Glutamatergic neuron (in vitro differentiated cells): Measurements from ENCODE around the gene NMUR2. TPM values are rescaled to one million over a fixed set of nuclear protein-coding genes. Genes with fewer than 3 reads are reported as not detected.

Experiments
- DNase-seq: peaks from one replicate; pipeline ENCODE4 v3.0.0; 2022
- H3K27ac Mint-ChIP-seq: one replicate; pipeline ENCODE4 v1.8.0; 2020; ENCODE audit warnings: mild to moderate bottlenecking, mixed read lengths, inconsistent platforms; ENCODE audit not compliant: unreplicated experiment
- H3K27me3 Mint-ChIP-seq: one replicate; pipeline ENCODE4 v1.8.0; 2020; ENCODE audit warnings: mild to moderate bottlenecking, moderate library complexity, mixed read lengths, inconsistent platforms; ENCODE audit not compliant: unreplicated experiment
- H3K36me3 Mint-ChIP-seq: one replicate; pipeline ENCODE4 v1.8.0; 2020; ENCODE audit warnings: mild to moderate bottlenecking, mixed read lengths, inconsistent platforms; ENCODE audit not compliant: unreplicated experiment
- H3K4me1 Mint-ChIP-seq: one replicate; pipeline ENCODE4 v1.8.0; 2020; ENCODE audit warnings: mild to moderate bottlenecking, low read depth, mixed read lengths, inconsistent platforms; ENCODE audit not compliant: unreplicated experiment
- H3K4me3 Mint-ChIP-seq: one replicate; pipeline ENCODE4 v1.8.0; 2020; ENCODE audit warnings: mild to moderate bottlenecking, mixed read lengths, inconsistent platforms; ENCODE audit not compliant: unreplicated experiment
- H3K9me3 Mint-ChIP-seq: one replicate; pipeline ENCODE4 v1.8.0; 2020; ENCODE audit warnings: mild to moderate bottlenecking, moderate library complexity, mixed read lengths, inconsistent platforms; ENCODE audit not compliant: unreplicated experiment
- total RNA-seq: library from RNA; stranded (reverse); fragmentation: NEBNext Ultra II Directional; extraction: Animal tissue kit (Norgen Biotek cat#: 25700); gene quantifications from one replicate; pipeline ENCODE4 v1.2.1, GENCODE V29; 2021; ENCODE audit not compliant: unreplicated experiment
- TF ChIP-seq, protein P1 (sequence below): fragments of 200-600 bp; sonication (generic); IDR thresholded peaks from one replicate; pipeline ENCODE4 v1.5.0; 2021; ENCODE audit not compliant: partially characterized antibody, unreplicated experiment

NMUR2 gene
- total RNA-seq, 1 donor from 2014 or later = not detected

DNA sequence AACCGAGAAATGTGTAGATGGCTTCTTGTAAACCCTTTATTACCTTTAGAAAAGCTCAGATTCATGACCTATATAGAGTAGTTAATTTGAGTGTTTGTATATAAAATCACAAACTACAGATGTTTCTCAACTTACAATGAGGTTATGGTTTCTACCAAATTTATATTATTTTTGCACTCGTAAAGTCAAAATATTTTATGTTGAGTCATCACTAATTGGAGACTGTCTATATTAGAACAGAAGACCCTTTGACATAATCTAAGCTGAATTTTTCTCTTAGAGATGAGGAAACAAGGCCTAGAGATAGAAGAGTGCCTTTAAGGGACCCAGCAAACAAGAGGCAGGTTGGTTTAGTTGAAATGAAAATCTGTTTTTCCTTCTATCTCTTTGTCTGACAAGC, 20.0 kb upstream of the NMUR2 start:
- no peaks in the 10 kb centered on the region for H3K27me3 Mint-ChIP-seq
- no peaks in the 10 kb centered on the region for H3K9me3 Mint-ChIP-seq
- H3K4me3 Mint-ChIP-seq = no peak overlapping the region
- TF ChIP-seq, protein P1, sequence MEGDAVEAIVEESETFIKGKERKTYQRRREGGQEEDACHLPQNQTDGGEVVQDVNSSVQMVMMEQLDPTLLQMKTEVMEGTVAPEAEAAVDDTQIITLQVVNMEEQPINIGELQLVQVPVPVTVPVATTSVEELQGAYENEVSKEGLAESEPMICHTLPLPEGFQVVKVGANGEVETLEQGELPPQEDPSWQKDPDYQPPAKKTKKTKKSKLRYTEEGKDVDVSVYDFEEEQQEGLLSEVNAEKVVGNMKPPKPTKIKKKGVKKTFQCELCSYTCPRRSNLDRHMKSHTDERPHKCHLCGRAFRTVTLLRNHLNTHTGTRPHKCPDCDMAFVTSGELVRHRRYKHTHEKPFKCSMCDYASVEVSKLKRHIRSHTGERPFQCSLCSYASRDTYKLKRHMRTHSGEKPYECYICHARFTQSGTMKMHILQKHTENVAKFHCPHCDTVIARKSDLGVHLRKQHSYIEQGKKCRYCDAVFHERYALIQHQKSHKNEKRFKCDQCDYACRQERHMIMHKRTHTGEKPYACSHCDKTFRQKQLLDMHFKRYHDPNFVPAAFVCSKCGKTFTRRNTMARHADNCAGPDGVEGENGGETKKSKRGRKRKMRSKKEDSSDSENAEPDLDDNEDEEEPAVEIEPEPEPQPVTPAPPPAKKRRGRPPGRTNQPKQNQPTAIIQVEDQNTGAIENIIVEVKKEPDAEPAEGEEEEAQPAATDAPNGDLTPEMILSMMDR = no peak
- H3K4me1 Mint-ChIP-seq = no peaks in the 10 kb centered on the region
- DNase-seq = no peak
- no peaks in the 10 kb centered on the region for H3K36me3 Mint-ChIP-seq
- no peak overlapping the region for H3K27ac Mint-ChIP-seq

DNA sequence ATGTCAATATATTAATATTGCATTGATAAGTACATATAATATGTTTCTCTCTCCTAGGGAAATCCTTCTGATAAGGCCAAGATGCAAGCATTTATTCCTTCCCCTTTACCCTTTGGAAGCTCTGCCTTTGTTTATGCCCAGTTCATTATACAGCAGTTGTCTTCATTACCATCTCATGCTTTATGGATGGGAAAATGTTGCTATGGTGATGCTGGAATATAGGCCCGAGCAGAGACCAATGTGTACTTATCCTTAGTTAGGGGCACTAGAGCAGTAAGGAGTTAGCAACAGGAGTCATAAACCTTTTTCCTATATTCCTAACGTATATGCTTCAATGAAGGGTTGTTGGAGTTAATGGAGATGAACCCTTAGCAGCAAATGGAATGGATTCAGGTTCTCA, 19.4 kb upstream of the NMUR2 start:
- Mint-ChIP-seq H3K27ac (no peak overlapping the region), H3K9me3 (no peaks in the 10 kb centered on the region), H3K36me3 (no peaks in the 10 kb centered on the region), H3K27me3 (no peaks in the 10 kb centered on the region), H3K4me3 (no peak overlapping the region), H3K4me1 (no peaks in the 10 kb centered on the region)
- TF ChIP-seq, protein P1 = no peak
- no peak for DNase-seq

DNA sequence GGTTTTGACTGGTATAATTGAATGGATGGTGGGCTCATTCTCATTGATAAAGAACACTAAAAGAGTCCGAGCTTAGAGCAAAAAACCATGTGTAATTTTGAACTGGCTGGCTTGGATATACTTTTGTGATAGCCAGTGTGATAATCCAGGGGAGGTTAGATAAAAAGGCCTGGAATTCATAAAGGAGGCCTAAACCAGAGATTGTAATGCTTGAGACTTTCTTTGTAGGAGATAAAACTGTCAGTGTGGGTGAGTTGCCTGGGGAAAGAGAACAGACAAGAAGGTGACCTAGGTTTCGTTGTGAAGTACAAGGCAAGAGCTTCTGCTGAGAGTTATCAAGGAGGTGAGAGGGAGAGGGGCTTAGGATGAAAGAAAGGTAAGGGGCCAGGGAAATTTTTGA, 17.0 kb upstream of the NMUR2 start:
- no peak overlapping the region for H3K27ac Mint-ChIP-seq
- no peaks in the 10 kb centered on the region for H3K27me3 Mint-ChIP-seq
- no peak overlapping the region for H3K4me3 Mint-ChIP-seq
- no peaks in the 10 kb centered on the region for H3K4me1 Mint-ChIP-seq
- no peaks in the 10 kb centered on the region for H3K9me3 Mint-ChIP-seq
- DNase-seq = no peak
- TF ChIP-seq, protein P1 = no peak
- no peaks in the 10 kb centered on the region for H3K36me3 Mint-ChIP-seq

DNA sequence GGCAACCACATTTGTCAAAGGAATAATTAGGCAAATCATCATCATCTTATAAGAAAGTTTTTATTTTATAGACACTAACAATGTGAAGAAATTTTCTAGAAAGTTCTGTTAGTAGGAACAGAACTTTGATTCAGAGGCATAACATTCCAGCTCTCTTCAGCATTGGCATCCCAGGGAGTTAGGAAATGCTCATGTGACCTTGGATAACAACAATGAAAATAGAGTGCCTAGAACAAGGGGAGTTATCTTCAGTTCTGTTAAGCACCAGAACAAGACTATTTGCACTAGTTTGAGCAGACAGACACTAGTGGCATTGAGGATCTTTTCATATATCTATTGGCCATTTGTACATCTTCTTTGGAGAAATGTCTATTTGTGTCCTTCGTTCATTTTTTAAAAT, 7.0 kb upstream of the NMUR2 start:
- peaks cover 8% of the 10 kb centered on the region for H3K36me3 Mint-ChIP-seq
- H3K27ac Mint-ChIP-seq = no peak overlapping the region
- TF ChIP-seq, protein P1 = no peak
- no peak overlapping the region for H3K4me3 Mint-ChIP-seq
- no peak for DNase-seq
- no peaks in the 10 kb centered on the region for H3K4me1 Mint-ChIP-seq
- H3K9me3 Mint-ChIP-seq = no peaks in the 10 kb centered on the region
- peaks cover 2% of the 10 kb centered on the region for H3K27me3 Mint-ChIP-seq

DNA sequence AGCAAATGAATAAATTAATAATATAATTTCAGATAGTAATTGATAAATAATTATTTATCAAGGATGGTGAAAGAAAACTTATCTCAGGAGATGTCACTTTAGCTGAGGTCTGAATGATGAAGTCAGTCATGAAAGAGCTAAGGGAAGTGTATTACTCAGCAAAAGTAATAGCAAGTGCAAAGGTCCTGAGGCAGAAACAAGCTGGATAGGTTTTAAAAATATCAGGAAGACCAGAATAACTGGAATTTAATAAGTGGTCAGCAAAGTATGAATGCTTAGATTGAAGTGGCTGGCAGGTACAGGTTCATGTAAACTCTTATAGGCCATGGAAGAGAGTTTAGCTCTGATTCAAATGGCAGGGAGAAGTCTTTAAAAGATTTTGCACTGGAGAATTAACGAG, 1.0 kb upstream of the NMUR2 start:
- Mint-ChIP-seq H3K27ac (no peak overlapping the region), H3K9me3 (no peaks in the 10 kb centered on the region), H3K36me3 (no peaks in the 10 kb centered on the region), H3K27me3 (no peaks in the 10 kb centered on the region), H3K4me3 (no peak overlapping the region), H3K4me1 (no peaks in the 10 kb centered on the region)
- TF ChIP-seq, protein P1 = no peak
- DNase-seq = no peak
